ENCODE results near the gene MXRA7.
"Not testable (repeated sequence)": the region's sequence is repeated elsewhere in the genome, so short reads cannot be mapped to it uniquely, and the experiment has no call there.

Gene MXRA7

GRCh38 chr17:76641501-76641900 is 69.3 kb downstream of the MXRA7 start:
- DNase-seq = no peak

GRCh38 chr17:76640550-76641380 is 70.0 kb downstream of the MXRA7 start:
- DNase-seq = no peak

- no peak for DNase-seq
Measured at GRCh38 chr17:76638263-76638662, 72.5 kb downstream of the MXRA7 start.

- not testable (repeated sequence) for DNase-seq
Measured at GRCh38 chr17:76636486-76637206, 74.1 kb downstream of the MXRA7 start.

GRCh38 chr17:76635659-76636360 is 75.0 kb downstream of the MXRA7 start:
- DNase-seq = no peak

- DNase-seq = no peak
Measured at GRCh38 chr17:76635039-76635438, 75.7 kb downstream of the MXRA7 start.

- DNase-seq = no peak
Measured at GRCh38 chr17:76633628-76634328, 77.0 kb downstream of the MXRA7 start.

- no peak for DNase-seq
Measured at GRCh38 chr17:76631821-76632565, 78.8 kb downstream of the MXRA7 start.

- no peak for DNase-seq
Measured at GRCh38 chr17:76630151-76630550, 80.6 kb downstream of the MXRA7 start.

All from T1000 (cell line).